GM10266 (cell line): ENCODE measurements around the gene NACA2.
"Not testable (repeated sequence)": the region's sequence is repeated elsewhere in the genome, so short reads cannot be mapped to it uniquely, and the experiment has no call there.

Experiments
- DNase-seq: peaks from one replicate; pipeline ENCODE4 v3.0.0; 2012; ENCODE audit errors: extremely low spot score
- TF ChIP-seq, protein P1 (sequence below): IDR thresholded peaks from 2 replicates; pipeline ENCODE4 v1.5.1; 2012; ENCODE audit warnings: mild to moderate bottlenecking, low read depth; ENCODE audit not compliant: control insufficient read depth, insufficient read depth; ENCODE audit errors: missing control alignments

Gene NACA2

DNA sequence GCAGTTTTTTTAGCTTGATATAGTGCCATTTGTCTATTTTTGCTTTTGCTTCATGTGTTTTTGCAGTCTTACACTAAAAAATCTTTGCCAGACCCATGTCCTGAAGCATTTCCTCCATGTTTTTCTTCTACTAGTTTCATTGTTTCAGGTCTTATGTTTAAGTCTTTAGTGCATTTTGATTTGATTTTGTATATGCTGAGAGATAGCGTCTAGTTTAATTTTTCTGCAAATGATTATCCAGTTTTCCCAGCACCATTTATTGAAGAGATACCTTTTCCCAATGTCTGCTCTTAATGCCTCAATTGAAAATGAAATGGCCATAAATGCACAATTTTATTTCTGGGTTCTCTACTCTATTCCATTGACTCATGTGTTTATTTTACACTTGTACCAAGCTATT is 40.8 kb upstream of the NACA2 start:
- TF ChIP-seq, protein P1, sequence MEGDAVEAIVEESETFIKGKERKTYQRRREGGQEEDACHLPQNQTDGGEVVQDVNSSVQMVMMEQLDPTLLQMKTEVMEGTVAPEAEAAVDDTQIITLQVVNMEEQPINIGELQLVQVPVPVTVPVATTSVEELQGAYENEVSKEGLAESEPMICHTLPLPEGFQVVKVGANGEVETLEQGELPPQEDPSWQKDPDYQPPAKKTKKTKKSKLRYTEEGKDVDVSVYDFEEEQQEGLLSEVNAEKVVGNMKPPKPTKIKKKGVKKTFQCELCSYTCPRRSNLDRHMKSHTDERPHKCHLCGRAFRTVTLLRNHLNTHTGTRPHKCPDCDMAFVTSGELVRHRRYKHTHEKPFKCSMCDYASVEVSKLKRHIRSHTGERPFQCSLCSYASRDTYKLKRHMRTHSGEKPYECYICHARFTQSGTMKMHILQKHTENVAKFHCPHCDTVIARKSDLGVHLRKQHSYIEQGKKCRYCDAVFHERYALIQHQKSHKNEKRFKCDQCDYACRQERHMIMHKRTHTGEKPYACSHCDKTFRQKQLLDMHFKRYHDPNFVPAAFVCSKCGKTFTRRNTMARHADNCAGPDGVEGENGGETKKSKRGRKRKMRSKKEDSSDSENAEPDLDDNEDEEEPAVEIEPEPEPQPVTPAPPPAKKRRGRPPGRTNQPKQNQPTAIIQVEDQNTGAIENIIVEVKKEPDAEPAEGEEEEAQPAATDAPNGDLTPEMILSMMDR, result no peak

DNA sequence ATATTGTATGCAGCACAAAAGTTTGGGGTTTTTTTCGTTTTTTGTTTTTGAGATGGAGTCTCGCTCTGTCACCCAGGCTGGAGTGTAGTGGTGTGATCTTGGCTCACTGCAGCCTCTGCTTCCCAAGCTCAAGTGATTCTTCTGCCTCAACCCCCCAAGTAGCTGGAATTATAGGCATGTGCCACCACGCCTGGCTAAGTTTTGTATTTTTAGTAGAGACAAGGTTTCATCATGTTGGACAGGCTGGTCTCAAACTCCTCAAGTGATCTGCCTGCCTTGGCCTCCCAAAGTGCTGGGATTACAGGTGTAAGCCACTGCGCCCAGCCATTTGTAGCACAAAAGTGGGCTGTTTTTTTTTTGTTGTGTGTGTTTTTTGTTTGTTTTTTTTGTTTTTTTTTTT is 37.1 kb upstream of the NACA2 start:
- DNase-seq, result not testable (repeated sequence)

More for the DNA sequence above, 40.8 kb upstream of the NACA2 start:
- no peak for DNase-seq

GRCh38 chr17:61627658-61628057 is 36.6 kb upstream of the NACA2 start:
- no peak for DNase-seq
- TF ChIP-seq, protein P1, result no peak

GRCh38 chr17:61627125-61627524 is 36.1 kb upstream of the NACA2 start:
- DNase-seq, result no peak
- TF ChIP-seq, protein P1, result no peak

- TF ChIP-seq, protein P1, result no peak
- DNase-seq, result no peak
Observed at GRCh38 chr17:61625564-61625963, 34.5 kb upstream of the NACA2 start.

DNA sequence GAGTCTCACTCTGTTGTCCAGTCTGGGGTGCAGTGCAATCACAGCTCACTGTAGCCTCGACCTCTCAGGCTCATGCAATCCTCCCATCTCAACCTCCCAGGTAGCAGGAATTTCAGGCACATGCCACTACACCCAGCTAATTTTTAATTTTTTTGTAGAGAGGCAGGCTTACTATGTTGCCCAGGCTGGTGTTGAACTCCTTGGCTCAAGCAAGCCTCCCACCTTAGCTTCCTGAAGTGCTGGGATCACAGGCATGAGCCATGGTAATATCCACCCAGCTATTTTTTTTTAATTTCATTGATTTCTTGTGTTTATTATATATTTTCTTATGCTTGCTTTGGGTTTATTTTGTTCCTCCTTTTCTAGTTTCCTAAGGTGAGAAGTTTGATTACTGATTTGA is 33.9 kb upstream of the NACA2 start:
- DNase-seq, result no peak
- TF ChIP-seq, protein P1, result no peak

GRCh38 chr17:61621317-61621716 is 30.3 kb upstream of the NACA2 start:
- TF ChIP-seq, protein P1, result no peak
- DNase-seq, result no peak

- TF ChIP-seq, protein P1, result no peak
Observed at GRCh38 chr17:61619953-61620352, 28.9 kb upstream of the NACA2 start.

More at GRCh38 chr17:61619953-61620352, 28.9 kb upstream of the NACA2 start:
- no peak for DNase-seq
